Neural progenitor cell (in vitro differentiated cells): Measurements from ENCODE around the gene RAMACL. TPM values are rescaled to one million over a fixed set of nuclear protein-coding genes. Genes with fewer than 3 reads are reported as not detected.

Experiments
- DNase-seq: peaks from one replicate; pipeline ENCODE4 v3.0.0-alpha.2; 2016; ENCODE audit warnings: low spot score
- H2AFZ ChIP-seq: fragments of 200-600 bp; sonication (generic); replicated peaks from 2 replicates; pipeline ENCODE4 v1.6.1; 2016; ENCODE audit warnings: antibody characterized with exemption
- H3F3A ChIP-seq: fragments of 200-600 bp; sonication (generic); 2 replicates; pipeline ENCODE4 v1.6.1; 2016; ENCODE audit warnings: antibody characterized with exemption, low read depth
- H3K27ac ChIP-seq: fragments of 200-600 bp; sonication (generic); 2 replicates; pipeline ENCODE4 v1.5.1; 2016; ENCODE audit warnings: mild to moderate bottlenecking
- H3K27me3 ChIP-seq: fragments of 200-600 bp; sonication (generic); 2 replicates; pipeline ENCODE4 v1.6.1; 2016; ENCODE audit warnings: mild to moderate bottlenecking, moderate library complexity
- H3K36me3 ChIP-seq: fragments of 200-600 bp; sonication (generic); 2 replicates; pipeline ENCODE4 v1.5.1; 2016
- H3K4me1 ChIP-seq: fragments of 200-600 bp; sonication (generic); 2 replicates; pipeline ENCODE4 v1.6.1; 2016; ENCODE audit warnings: mixed run types
- H3K4me2 ChIP-seq: fragments of 200-600 bp; sonication (generic); 2 replicates; pipeline ENCODE4 v1.6.1; 2016
- H3K4me3 ChIP-seq: fragments of 200-600 bp; sonication (generic); 2 replicates; pipeline ENCODE4 v1.5.1; 2016
- H3K79me2 ChIP-seq: fragments of 200-600 bp; sonication (generic); 2 replicates; pipeline ENCODE4 v1.6.1; 2016; ENCODE audit warnings: low read depth
- H3K9ac ChIP-seq: fragments of 200-600 bp; sonication (generic); 2 replicates; pipeline ENCODE4 v1.6.1; 2016
- H3K9me3 ChIP-seq: fragments of 200-600 bp; sonication (generic); 2 replicates; pipeline ENCODE4 v1.5.1; 2016; ENCODE audit warnings: low read depth
- H4K20me1 ChIP-seq: fragments of 200-600 bp; sonication (generic); 2 replicates; pipeline ENCODE4 v1.6.1; 2016; ENCODE audit warnings: low read depth
- H3K27ac Mint-ChIP-seq: 3 replicates; pipeline ENCODE4 v1.8.0; 2021; ENCODE audit warnings: mixed read lengths
- H3K27me3 Mint-ChIP-seq: 2 replicates; pipeline ENCODE4 v1.8.0; 2022; ENCODE audit warnings: low read depth, mild to moderate bottlenecking, inconsistent platforms, moderate library complexity, mixed read lengths; ENCODE audit not compliant: insufficient read depth
- H3K36me3 Mint-ChIP-seq: 3 replicates; pipeline ENCODE4 v1.8.0; 2021; ENCODE audit warnings: mixed read lengths
- H3K4me1 Mint-ChIP-seq: 3 replicates; pipeline ENCODE4 v1.8.0; 2021; ENCODE audit warnings: mixed read lengths
- H3K4me3 Mint-ChIP-seq: 3 replicates; pipeline ENCODE4 v1.8.0; 2021; ENCODE audit warnings: mild to moderate bottlenecking, moderate library complexity, mixed read lengths
- H3K9me3 Mint-ChIP-seq: 3 replicates; pipeline ENCODE4 v1.8.0; 2020; ENCODE audit warnings: mixed read lengths
- CTCF ChIP-seq: fragments of 200-600 bp; sonication (generic); IDR thresholded peaks from 2 replicates; pipeline ENCODE4 v1.5.1; 2017; ENCODE audit warnings: antibody characterized with exemption, mild to moderate bottlenecking
- EZH2 ChIP-seq: fragments of 200-600 bp; sonication (generic); IDR thresholded peaks from 2 replicates; pipeline ENCODE4 v1.6.1; 2017; ENCODE audit warnings: antibody characterized with exemption, mild to moderate bottlenecking, moderate library complexity
- EZH2phosphoT487 ChIP-seq: fragments of 200-600 bp; sonication (generic); IDR thresholded peaks from 2 replicates; pipeline ENCODE4 v1.6.1; 2017; ENCODE audit warnings: antibody characterized with exemption
- total RNA-seq: library from RNA; depleted of rRNA; stranded (reverse); fragments of >200 nt; gene quantifications from 2 replicates; pipeline ENCODE4 v1.2.3, GENCODE V29; 2015; ENCODE audit warnings: low replicate concordance

Gene RAMACL
- total RNA-seq, 1 donor from 2014 or later: 0.19 TPM

GRCh38 chr6:166626177-166627032, 39.9 kb upstream of the RAMACL start:
- H3K27ac ChIP-seq: no peak overlapping the region

GRCh38 chr6:166625356-166625755, 38.9 kb upstream of the RAMACL start:
- Mint-ChIP-seq H3K9me3 (no peaks in the 10 kb centered on the region), H3K36me3 (no peaks in the 10 kb centered on the region), H3K4me3 (peak overlapping the region; percentile 91), H3K4me1 (peaks cover 34% of the 10 kb centered on the region), H3K27me3 (peaks cover 5% of the 10 kb centered on the region), H3K27ac (no peak overlapping the region)
- Histone ChIP-seq H3K4me3 (no peak overlapping the region), H3K4me1 (peaks cover 17% of the 10 kb centered on the region), H3K79me2 (peaks cover 24% of the 10 kb centered on the region), H2AFZ (no peak overlapping the region), H3K36me3 (no peaks in the 10 kb centered on the region), H3K9ac (no peak overlapping the region), H3K9me3 (no peaks in the 10 kb centered on the region), H3K27ac (no peak overlapping the region), H3F3A (peaks cover 17% of the 10 kb centered on the region), H3K4me2 (no peak overlapping the region), H3K27me3 (peaks cover 40% of the 10 kb centered on the region), H4K20me1 (peaks cover 15% of the 10 kb centered on the region)
- no peak for DNase-seq
- TF ChIP-seq EZH2 (no peak), EZH2phosphoT487 (no peak), CTCF (no peak)

More at GRCh38 chr6:166626177-166627032, 39.9 kb upstream of the RAMACL start:
- H3K27me3 ChIP-seq: peaks cover 50% of the 10 kb centered on the region
- no peaks in the 10 kb centered on the region for H3K9me3 Mint-ChIP-seq
- TF ChIP-seq EZH2: peak; percentile 52
- no peak for TF ChIP-seq CTCF
- H3K36me3 Mint-ChIP-seq: no peaks in the 10 kb centered on the region
- peaks cover 17% of the 10 kb centered on the region for H3K4me1 ChIP-seq
- peaks cover 34% of the 10 kb centered on the region for H3K4me1 Mint-ChIP-seq
- H3K27me3 Mint-ChIP-seq: peaks cover 5% of the 10 kb centered on the region
- H3K9ac ChIP-seq: no peak overlapping the region
- peak overlapping the region; percentile 78 for H2AFZ ChIP-seq
- no peaks in the 10 kb centered on the region for H3K9me3 ChIP-seq
- H3F3A ChIP-seq: peaks cover 17% of the 10 kb centered on the region
- H3K36me3 ChIP-seq: no peaks in the 10 kb centered on the region
- H3K4me2 ChIP-seq: peak overlapping the region; percentile 94
- H3K79me2 ChIP-seq: peaks cover 24% of the 10 kb centered on the region
- H4K20me1 ChIP-seq: peaks cover 11% of the 10 kb centered on the region
- no peak overlapping the region for H3K27ac Mint-ChIP-seq
- peak overlapping the region; percentile 91 for H3K4me3 Mint-ChIP-seq
- DNase-seq: peak; percentile 50
- H3K4me3 ChIP-seq: peak overlapping the region; percentile 87

GRCh38 chr6:166624275-166624674, 37.8 kb upstream of the RAMACL start:
- no peaks in the 10 kb centered on the region for H3K36me3 ChIP-seq
- H3K9ac ChIP-seq: no peak overlapping the region
- Mint-ChIP-seq H3K27ac (no peak overlapping the region), H3K27me3 (peaks cover 3% of the 10 kb centered on the region), H3K4me3 (no peak overlapping the region), H3K4me1 (peaks cover 35% of the 10 kb centered on the region), H3K36me3 (peaks cover 3% of the 10 kb centered on the region), H3K9me3 (no peaks in the 10 kb centered on the region)
- DNase-seq: no peak
- peaks cover 21% of the 10 kb centered on the region for H4K20me1 ChIP-seq
- H3K9me3 ChIP-seq: no peaks in the 10 kb centered on the region
- peaks cover 29% of the 10 kb centered on the region for H3K27me3 ChIP-seq
- peaks cover 17% of the 10 kb centered on the region for H3F3A ChIP-seq
- no peak overlapping the region for H3K4me3 ChIP-seq
- no peak overlapping the region for H3K4me2 ChIP-seq
- H3K79me2 ChIP-seq: peaks cover 24% of the 10 kb centered on the region
- no peak overlapping the region for H3K27ac ChIP-seq
- H3K4me1 ChIP-seq: peaks cover 17% of the 10 kb centered on the region
- no peak overlapping the region for H2AFZ ChIP-seq
- TF ChIP-seq EZH2phosphoT487 (no peak), EZH2 (no peak), CTCF (no peak)
